GM19193 (cell line): Measurements from ENCODE around the gene POLR3E.

Experiments used
- POLR2A ChIP-seq: IDR thresholded peaks from 4 replicates; pipeline ENCODE4 v1.6.1; 2011; ENCODE audit not compliant: insufficient read depth, insufficient read length; ENCODE audit errors: extremely low read depth

The POLR3E gene

DNA sequence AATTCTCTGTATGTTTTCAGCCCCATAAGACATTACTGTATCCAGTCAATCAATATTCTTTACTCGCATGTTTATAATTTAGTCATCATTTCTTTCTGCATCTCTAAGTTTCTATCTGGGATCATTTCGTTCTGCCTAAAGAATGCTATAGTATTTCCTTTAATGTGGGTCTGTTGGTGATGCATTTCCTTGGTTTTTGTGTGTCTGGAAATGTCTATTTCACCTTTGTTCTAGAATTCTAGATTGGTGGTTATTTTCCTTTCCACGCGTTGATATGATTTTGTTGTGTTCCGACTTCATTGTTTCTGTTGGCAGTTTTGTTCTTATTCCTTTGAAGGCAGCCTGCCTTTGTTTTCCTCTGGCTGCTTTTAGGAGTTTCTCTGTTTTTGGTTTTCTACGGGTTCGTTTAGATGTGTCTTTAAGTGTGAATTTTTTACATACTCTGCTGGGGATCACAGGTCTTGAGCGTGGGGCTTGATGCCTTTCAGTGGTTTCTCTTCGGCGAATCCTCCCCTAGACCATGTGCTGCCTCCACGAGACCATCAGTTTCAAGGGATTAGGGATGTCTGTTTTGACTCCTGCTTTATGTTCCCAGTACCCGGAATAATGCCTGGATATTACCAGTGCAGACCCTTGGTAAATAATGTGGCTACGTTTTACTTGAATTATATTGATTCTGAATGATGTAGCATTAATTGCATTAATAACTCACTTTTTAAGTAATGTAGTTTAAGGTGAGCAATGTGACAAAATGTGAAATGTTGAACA, 23.5 kb downstream of the POLR3E start:
- no peak for TF ChIP-seq POLR2A

DNA sequence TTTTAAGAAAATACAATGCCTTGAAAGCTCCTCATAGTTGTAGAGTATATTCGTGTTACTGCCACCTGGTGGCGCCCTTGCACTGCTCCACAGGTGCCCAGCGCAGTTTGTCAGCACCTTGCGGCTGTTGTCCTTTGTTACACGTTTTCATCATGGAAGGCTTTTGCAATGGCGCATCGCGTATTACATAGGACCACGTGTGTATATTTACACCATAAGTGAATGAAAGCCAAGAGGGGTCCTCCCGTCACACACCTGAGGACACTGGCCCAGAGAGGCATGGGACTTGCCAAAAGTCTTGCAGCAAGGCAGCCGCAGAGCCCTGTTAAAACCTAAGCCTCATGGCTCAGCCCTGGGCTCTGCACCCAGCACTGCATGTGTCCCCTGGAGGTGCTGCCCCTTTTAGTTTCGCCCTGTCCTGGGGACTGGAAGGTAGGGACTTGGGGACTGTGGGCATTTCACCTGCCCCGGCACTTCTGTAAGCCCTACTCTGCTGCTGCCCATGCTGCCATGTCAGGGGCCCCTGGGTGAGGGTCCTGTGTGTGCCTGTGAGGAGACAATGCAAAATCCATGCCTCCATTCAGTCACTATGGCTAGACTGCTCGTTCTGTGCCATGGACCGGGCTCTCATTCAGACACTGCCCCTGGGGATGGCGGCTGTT, 24.3 kb downstream of the POLR3E start:
- TF ChIP-seq POLR2A: no peak

DNA sequence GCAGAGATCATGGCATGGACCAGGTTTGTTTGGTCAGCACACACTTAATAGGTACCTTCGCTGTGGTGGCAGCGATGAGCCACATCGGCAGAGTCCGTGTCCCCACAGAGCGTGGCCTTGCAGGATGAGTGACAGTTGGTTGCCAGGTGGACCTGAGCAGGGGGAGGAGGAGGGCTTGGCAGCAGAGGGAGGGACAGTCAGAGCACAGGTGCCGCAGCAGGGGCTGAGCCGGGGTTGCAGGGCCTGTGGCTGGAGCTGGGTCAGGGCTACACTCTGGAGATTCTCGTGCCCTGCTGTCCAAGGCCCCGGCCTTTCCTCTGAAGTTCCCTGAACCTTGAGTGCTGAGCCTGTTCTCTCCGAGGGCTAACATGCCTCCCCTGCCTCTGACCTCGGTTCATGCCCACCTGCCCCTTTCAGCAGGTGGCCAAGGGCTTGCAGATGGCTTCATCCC, 24.8 kb downstream of the POLR3E start:
- no peak for TF ChIP-seq POLR2A

DNA sequence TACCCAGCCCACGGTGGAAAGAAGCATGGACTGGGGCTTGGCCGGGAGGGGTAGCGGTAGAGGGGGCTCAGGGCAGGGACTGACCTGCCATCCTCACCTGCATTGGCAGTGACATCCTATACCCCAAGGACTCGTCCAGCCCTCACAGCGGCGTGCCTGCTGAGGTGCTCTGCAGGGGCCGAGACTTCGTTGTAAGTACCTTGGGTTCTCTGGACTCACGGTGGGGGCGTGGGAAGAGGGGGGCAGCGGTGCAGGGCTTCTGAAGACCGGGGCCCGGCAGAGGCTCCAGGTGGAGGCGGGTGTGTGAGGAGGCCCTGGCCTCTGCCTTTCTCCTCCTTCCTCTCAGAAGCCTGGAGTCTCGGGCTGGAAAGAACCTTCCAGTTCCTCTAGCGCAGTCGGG, 25.5 kb downstream of the POLR3E start:
- no peak for TF ChIP-seq POLR2A

DNA sequence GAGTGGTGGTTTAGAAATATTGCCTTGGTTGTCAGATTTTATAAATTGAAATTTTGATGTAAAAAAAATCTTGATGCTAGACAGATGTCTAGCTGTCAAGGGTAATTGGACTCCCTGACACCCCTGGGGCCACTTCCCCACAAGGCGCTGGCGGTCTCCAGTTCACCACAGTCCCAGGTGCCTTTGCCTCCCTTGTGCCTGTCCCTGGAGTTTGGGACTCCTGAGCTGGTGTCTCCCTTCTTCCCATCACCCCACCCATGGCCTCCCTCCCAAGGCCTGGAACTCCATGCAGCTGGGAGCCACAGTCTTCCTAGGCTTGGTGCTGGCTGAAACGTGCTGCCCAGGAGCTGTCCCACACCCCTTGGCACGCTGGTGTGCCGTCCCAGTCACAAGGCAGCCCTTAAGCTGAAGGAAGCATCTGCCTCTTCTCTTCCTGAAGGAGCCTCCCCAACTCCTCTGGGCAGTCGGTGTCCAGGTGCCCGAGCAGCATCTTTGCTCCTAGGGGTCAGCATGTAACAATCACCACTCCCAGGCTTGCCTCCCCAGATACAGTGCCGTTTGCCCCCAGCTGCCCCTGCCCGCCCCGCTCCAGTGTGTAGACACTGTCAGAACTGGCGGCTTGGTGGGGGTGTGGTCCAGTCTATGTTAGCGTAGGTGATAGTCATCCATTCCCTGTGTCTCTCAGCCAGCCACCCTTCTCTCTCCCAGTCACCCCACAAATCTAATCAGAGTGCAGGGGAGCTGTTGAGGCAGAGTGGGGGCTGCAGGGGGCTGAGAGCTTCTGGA, 26.2 kb downstream of the POLR3E start:
- no peak for TF ChIP-seq POLR2A

DNA sequence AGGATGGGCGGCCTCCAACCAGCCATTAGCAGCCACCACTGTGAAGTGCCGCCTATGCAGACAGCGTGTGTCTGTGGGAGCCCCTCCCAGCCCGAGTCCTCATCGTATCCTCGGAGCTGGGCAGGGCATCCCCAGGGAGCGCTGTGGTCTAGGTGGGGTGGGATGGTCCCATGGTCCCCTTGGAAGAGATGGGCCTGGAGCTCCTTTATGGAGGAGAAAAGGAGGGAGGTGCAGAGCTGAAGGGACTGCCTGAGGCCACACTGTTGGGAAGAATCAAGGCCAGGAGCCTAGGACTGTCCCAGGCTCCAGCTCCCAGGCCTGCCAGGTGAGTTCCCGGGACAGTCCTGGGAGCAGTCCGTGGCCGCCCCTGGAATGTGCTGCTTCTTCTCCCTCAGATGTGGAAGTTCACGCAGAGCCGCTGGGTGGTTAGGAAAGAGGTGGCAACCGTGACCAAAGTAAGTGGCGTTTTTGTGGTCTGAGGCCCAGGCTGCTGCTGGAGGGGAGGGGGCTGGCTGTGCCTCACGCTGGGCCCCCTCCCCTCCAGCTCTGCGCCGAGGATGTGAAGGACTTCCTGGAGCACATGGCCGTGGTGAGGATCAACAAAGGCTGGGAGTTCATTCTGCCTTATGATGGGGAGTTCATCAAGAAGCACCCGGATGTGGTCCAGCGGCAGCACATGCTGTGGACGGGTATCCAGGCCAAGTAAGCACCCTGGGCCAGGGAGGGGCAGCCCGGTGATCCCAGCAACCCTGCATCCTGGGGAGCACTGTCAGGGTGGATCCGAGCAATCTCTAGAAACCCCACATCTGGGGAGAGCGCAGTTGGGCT, 27.0 kb downstream of the POLR3E start:
- no peak for TF ChIP-seq POLR2A

DNA sequence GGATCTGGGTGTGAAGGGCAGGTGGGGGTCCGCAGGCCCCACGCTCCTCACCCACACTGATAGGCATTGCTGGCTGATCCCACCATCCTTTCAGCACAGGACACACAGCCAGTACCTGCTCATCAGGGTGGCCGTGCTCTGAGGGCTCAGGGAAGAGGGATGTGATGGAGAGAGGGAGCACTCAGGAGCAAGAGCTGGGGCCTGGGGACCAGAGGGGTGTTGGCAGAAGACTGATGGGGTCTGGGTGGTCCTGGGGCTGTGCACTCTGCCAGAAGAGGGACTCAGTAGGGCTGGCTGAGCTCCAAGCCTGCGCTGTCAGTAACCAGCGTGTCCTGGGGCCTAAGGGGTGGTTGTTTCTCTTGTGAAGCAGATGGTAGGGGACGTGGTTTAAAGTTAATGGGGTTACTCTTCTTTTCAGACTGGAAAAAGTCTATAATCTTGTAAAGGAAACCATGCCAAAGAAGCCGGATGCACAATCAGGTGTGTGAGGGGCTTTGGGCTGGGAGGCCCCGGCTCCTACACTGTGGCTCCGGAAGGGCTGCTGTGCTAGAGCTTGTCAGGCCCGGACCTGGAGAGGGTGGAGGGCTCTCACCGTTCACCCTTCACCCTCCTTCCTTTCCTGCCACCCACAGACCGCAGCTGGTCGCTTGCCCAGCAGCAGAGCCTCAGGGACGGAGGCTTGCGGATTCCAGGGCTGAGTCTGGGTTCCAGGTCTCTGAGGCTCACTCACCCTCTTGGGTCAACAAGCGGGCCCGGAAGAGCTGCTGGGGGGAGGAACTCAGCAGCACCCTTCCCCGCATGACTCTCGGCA, 27.8 kb downstream of the POLR3E start:
- TF ChIP-seq POLR2A: no peak

DNA sequence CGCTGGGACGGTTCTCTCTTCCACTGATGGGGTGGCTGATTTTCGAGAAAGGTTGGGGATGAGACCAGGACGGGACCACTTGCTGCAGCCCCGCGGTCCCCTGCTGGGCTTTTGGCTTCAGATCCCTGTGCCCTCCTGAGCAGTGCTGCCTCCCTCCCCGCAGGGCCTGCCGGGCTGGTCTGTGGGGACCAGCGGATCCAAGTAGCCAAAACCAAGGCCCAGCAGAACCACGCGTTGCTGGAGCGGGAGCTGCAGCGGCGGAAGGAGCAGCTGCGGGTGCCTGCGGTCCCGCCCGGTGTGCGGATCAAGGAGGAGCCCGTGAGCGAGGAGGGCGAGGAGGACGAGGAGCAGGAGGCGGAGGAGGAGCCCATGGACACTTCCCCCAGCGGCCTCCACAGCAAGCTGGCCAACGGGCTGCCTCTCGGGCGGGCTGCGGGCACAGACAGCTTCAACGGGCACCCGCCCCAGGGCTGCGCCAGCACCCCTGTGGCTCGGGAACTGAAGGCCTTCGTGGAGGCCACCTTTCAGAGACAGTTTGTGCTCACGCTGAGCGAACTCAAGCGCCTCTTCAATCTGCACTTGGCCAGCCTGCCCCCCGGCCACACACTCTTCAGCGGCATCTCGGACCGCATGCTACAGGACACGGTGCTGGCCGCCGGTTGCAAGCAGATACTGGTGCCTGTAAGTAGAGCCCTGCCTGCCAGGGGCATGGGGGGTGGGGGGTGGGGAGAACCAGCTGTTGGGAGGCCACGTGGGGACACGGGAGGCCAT, 28.6 kb downstream of the POLR3E start:
- no peak for TF ChIP-seq POLR2A

DNA sequence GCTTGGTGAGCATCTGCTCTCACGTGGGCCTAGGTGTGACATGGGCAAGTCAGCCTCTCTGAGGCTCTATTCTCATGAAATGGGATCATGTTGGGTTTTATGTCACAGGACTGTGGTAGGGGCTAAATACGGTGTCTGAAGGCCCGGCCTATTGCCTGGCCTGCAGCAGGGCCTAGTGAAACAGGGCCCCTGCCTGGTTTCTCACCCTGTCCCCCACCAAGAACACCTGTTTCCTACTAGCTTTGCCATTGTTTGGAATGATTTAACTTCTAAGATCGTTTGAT, 29.1 kb downstream of the POLR3E start:
- no peak for TF ChIP-seq POLR2A

DNA sequence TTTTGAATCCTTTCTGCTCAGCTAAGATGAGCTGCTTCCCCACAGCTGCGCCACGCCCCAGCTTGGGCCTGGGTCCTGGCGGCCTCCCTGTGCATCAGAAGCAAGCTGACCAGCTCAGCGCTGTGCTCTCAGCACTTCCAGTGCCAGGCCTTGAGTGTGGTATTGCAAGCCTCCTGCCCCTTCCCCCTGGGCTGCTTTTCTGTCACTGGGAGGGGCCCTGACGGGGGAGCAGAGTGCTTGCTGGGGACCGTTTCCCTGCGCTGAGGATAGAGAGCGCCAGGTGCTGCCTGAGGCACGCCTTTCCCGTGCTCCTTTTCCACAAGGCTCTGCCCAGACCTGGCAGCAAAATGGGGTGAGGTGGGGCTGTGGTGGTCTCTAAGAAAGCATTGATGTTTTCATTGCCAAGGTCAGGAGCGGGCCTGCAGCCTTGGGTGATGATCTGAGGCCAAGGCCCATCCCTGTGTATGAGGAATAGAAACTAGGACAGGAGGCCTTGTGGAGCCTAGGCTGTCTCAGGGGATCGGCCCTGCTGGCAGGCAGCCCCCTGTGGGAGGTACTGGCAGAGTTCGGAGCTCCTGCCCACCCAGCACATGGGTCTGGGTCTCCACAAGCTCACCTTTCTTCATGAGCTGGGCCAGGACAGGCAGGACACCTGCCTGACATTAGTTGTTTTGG, 29.7 kb downstream of the POLR3E start:
- TF ChIP-seq POLR2A: no peak

DNA sequence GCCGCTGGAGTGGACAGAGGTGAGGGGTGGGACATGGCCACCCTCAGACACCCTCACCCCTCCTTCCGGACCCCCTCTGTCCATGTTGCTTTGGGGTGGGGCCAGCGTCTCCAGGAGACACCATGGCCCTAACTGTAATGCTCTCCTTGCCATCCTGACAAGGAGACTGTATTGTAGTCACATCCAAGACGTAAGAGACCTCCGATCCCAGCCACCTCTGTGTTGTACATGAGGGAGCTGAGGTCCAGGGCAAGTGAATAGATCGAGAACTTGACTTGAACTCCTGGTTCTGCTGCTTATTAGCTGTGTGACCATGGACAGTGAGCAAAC, 30.2 kb downstream of the POLR3E start:
- no peak for TF ChIP-seq POLR2A

DNA sequence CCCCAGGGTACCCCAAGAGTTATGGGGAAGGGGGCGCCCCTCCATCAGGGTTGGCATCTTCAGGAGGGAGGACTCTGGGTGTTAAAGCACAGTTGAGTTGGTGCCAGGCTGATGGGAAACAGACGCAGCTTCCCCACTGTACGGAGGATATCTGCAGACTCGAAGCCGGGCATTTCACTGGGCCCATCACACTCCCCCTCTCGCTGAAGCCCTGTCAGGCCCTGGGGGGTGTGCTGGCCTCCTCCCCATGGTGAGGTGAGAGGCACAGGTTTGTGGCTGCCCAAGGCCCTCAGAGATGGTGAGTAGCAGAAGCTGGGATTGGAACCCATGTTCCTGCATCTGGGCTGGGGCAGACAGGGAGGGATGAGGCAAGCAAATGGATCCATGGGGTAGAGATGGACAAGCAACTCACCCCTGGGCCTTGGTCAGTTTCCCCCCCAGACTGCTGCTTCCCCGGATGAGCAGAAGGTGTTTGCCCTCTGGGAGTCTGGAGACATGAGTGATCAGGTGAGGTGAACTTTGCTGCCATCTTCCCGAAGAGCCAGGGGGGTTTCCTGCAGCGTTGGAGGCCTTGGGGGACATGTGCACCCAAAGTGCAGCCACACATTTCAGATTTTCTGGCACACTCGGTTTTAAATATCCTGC, 31.0 kb downstream of the POLR3E start:
- no peak for TF ChIP-seq POLR2A
